Esophagus squamous epithelium (tissue), 4 donors: ENCODE data around the gene BANF2.

ENCODE experiments used
- POLR2A ChIP-seq, 4 donors: fragments of 450-650 bp; IDR thresholded peaks; one replicate each; pipeline ENCODE4 v1.6.1; 2017; ENCODE audit warnings: antibody characterized with exemption in 4 of 4, mild to moderate bottlenecking in 4 of 4, moderate library complexity in 3 of 4
- TF ChIP-seq, protein P1 (sequence below), 6 experiments: fragments of 450-650 bp in 4 of 6; fragments of 200-600 bp in 2 of 6; sonication (generic) in 2 of 6; IDR thresholded peaks; one replicate each; pipeline ENCODE4 v1.5.1; 2016 to 2019; ENCODE audit warnings: antibody characterized with exemption in 6 of 6, mild to moderate bottlenecking in 4 of 6, moderate library complexity in 4 of 6

DNA sequence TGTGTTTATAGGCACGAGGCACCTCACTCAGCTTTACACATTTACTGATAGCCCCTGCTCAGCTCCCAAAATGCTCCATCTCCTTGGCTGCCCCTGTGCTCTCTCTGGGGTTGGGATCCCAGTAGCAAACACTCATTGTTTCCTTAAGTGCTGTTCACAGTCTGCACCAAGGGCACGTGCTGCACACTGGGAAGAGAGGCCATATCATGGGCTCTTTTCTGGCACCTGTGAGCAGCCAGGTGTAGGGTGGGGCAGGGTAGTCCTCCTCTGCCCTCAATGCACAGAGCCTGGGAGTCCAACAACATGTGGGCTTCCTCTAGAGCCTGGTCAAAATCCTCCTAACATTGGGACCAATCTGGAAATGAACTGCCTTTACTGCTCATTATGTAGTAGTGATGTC lies 67.9 kb downstream of the BANF2 start:
- TF ChIP-seq, protein P1, sequence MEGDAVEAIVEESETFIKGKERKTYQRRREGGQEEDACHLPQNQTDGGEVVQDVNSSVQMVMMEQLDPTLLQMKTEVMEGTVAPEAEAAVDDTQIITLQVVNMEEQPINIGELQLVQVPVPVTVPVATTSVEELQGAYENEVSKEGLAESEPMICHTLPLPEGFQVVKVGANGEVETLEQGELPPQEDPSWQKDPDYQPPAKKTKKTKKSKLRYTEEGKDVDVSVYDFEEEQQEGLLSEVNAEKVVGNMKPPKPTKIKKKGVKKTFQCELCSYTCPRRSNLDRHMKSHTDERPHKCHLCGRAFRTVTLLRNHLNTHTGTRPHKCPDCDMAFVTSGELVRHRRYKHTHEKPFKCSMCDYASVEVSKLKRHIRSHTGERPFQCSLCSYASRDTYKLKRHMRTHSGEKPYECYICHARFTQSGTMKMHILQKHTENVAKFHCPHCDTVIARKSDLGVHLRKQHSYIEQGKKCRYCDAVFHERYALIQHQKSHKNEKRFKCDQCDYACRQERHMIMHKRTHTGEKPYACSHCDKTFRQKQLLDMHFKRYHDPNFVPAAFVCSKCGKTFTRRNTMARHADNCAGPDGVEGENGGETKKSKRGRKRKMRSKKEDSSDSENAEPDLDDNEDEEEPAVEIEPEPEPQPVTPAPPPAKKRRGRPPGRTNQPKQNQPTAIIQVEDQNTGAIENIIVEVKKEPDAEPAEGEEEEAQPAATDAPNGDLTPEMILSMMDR (IDR thresholded peaks at IDR 0.05), result no peak
- TF ChIP-seq POLR2A (IDR thresholded peaks at IDR 0.05), result no peak
